Measurements from ENCODE around the gene DCLRE1C.
"Not testable (repeated sequence)": the region's sequence is repeated elsewhere in the genome, so short reads cannot be mapped to it uniquely, and the experiment has no call there.

Gene DCLRE1C

GRCh38 chr10:14879124-14879927 lies 74.6 kb downstream of the DCLRE1C start:
- peak; percentile 7 to 40 for DNase-seq

DNA sequence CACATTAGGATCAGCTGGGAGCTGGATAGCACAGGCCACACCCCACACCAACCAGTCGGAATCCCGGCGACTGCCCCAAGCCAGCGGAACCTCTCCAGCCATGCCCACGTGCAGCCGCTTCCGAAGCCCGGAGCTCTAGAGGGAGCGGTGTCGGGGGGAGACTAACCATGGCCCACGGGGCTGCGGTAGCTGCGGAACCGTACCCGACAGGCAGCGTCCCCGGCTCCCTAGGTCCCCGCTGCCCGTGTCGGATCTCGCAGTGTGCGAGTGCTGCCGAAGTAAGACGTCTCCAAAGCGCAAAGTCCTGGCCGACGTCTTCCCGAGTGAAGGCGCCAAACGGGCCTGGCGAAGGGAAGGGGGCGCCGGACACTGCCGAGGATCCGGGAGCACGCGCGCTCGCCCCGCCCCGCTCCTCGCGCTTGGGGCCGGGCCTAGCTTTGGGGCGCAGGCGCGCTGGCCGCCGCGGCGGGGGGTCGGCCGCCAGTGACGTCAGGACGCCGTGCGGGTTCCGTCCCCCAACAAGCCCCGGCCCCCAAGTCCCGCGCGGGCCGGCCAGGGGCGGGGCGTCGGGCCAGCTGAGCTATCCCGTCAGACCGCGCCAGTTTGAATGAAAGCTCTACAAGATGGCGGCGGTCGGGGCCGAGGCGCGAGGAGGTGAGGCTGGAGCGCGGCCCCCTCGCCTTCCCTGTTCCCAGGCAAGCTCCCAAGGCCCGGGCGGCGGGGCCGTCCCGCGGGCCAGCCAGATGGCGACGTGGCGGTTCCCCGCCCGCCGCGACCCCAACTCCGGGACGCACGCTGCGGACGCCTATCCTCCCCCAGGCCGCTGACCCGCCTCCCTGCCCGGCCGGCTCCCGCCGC lies 75.4 kb downstream of the DCLRE1C start, which contains the start of gene SUV39H2:
TSS of gene SUV39H2 (plus strand) at position 601 of the 858 bp plus-strand sequence. CDS start at position 624, 23 bp downstream.
- peak; percentile 94 to 95 for DNase-seq

- DNase-seq = no peak
Measured at GRCh38 chr10:14876764-14877163, 77.1 kb downstream of the DCLRE1C start.

- no peak for DNase-seq
Measured at GRCh38 chr10:14875941-14876340, 78.0 kb downstream of the DCLRE1C start.

DNA sequence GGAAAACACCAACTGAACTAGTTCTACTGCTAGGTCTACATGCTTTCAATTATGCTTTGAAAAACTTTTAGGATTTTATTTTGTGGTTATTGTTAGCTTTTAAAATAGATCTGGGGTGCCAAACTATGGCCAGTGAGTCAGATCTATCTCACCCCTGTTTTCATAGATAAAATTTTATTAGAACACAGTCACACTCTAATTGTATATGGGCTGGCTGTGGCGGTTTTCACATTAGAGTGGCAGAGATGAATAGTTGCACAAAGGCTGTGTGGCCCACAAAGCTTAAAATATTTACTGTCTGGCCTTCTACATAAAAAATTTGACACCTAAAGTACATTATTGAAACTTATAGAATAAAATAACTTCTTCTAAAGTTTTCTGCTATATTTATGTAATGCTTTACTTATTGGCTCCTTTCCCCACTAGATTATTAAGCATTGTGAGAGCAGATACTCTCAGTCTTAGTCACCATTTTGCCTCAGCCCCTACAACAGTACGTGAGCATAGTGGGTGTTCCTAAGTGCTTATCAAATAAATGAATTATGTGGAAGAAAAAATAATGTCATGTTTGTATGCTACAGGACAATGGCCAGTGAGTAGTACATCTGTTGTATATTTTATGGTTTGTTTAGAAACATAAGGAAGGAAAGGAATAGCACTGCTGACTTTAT lies 80.7 kb downstream of the DCLRE1C start:
- DNase-seq = no peak

DNA sequence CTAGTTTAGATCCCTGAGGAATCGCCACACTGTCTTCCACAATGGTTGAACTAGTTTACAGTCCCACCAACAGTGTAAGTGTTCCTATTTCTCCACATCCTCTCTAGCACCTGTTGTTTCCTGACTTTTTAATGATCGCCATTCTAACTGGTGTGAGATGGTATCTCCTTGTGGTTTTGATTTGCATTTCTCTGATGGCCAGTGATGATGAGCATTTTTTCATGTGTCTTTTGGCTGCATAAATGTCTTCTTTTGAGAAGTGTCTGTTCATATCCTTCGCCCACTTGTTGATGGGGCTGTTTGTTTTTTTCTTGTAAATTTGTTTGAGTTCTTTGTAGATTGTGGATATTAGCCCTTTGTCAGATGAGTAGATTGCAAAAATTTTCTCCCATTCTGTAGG lies 89.0 kb downstream of the DCLRE1C start:
- not testable (repeated sequence) for DNase-seq

- DNase-seq = not testable (repeated sequence)
Measured at GRCh38 chr10:14864466-14864865, 89.4 kb downstream of the DCLRE1C start.

DNA sequence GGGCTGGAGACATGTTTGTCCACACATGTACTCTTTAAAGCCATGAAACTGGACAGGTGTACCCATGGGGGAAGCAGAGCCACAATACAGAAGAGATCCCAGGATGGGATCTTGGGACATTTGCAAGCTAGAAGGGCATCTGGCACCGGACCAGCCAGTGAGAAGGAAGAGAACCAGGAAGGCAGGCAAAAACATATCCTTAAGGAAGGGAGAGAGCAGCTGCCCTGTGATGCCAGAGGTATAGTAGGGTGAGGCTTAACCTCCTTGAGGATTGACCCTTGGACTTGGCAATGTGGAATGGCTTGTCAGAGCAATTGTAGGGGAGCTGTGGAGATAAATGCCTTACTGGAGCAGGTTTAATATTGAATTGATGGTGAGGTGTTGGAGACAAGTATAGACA lies 93.1 kb downstream of the DCLRE1C start:
- DNase-seq = no peak

DNA sequence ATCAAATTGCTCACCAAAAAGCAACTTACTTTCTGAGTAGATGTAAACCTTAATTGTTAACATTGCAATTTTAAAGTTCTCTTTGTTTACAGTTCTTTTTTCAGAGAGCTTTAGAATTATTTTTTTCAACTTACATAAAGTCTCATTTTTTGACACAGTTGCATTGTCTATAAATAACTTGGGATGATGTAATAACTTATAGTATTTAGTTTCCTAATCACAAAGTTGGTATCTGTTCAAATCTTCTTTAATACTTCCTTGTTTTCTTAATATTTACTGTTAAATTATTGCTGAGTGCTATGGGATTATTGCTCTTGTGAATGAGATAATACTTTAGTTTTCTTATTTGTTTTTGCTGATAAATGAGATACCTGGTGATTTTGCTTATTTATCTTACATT lies 94.1 kb downstream of the DCLRE1C start:
- no peak for DNase-seq

DNA sequence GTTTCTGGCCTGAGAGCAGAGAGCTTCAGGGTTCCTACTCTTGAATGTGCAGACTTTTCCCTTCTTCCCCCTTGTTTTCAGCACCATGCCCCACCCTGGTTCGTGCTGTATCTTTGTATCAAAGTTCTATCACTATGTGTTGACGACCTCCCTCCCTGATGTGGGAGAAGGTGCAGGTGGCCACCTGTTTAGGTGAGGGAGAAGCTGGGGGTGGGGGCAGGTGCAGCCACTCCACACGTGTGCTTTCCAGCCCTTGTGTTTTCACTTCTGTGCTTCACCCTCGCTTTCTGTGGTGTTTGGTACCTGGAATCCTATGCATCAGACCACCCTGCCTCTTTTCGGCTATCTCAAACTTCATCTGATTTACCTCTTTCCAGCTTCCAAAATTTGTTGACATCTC lies 94.9 kb downstream of the DCLRE1C start:
- no peak for DNase-seq

- DNase-seq = no peak
Measured at GRCh38 chr10:14858338-14858960, 95.4 kb downstream of the DCLRE1C start.

- no peak for DNase-seq
Measured at GRCh38 chr10:14855453-14855852, 98.4 kb downstream of the DCLRE1C start.

GRCh38 chr10:14852236-14852635 lies 101.7 kb downstream of the DCLRE1C start:
- no peak for DNase-seq

Measured in CD4-positive, alpha-beta T cell treated with Interleukin-1 beta for 1 hour (primary cell).